Activated CD8-positive, alpha-beta memory T cell treated with anti-CD3 and anti-CD28 coated beads, Interleukin-2, amount 50 U/mL, for 48 hours (primary cell): ENCODE measurements around the gene CTNNA1.
"Not testable (repeated sequence)": the region's sequence is repeated elsewhere in the genome, so short reads cannot be mapped to it uniquely, and the experiment has no call there.

Source experiments
- DNase-seq: peaks from one replicate; pipeline ENCODE4 v3.0.0-alpha.2; 2020

Gene CTNNA1

GRCh38 chr5:138762110-138762509 is 8.9 kb downstream of the CTNNA1 start:
- no peak for DNase-seq

GRCh38 chr5:138763037-138763778 is 10.0 kb downstream of the CTNNA1 start:
- DNase-seq: no peak

- no peak for DNase-seq
Measured at GRCh38 chr5:138770291-138770690, 17.1 kb downstream of the CTNNA1 start.

- DNase-seq: no peak
Measured at GRCh38 chr5:138770977-138771376, 17.8 kb downstream of the CTNNA1 start.

DNA sequence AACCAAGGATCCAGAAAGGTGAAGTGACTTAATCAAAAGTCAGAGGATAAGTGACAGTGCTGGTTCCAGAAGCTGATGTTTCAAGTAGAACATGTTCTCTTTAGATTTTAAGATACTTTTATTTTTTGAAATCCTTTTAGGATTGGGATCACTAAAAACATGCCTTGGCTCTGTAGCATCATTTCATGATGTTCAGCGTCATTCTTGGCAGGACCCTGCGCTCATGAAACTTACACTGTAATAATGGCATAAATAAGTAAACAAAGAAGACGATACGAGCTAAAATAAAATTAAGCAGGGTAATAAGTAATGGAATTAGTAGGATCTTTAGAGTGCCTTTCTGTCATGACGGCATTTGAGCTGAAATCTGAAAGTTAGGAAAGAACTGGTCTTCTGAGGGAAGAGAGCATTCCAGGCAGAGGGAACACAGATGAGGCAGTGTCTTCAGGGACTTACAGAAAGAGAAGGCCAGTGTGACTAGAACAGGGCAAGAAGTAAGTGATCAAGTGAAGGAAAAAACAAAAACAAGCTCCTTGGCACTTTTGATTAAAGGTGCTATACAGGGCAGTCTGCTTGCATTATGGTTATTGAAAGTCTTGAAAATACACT is 19.9 kb downstream of the CTNNA1 start:
- DNase-seq: no peak

GRCh38 chr5:138773624-138774023 is 20.4 kb downstream of the CTNNA1 start:
- not testable (repeated sequence) for DNase-seq

- DNase-seq: no peak
Measured at GRCh38 chr5:138775034-138775433, 21.8 kb downstream of the CTNNA1 start.

GRCh38 chr5:138778234-138778633 is 25.0 kb downstream of the CTNNA1 start:
- no peak for DNase-seq

GRCh38 chr5:138783976-138784375 is 30.8 kb downstream of the CTNNA1 start:
- DNase-seq: no peak

DNA sequence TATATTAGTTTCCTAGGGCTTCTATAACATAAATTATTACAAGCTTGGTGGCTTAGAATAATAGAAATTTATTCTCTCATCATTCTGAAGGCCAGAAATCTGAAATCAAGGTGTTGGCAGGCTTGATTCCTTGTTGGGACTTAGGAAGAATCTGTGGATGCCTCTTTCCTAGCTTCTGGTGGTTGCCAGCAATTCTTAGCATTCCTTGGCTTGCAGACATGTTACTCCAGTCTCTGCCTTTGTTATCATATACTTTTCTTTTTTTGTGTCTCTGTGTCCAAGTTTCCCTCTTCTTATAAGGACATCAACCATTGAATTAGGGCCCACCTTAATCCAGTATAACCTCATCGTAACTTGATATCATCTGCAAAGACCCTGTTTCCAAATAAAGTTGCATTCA is 31.4 kb downstream of the CTNNA1 start:
- DNase-seq: no peak

GRCh38 chr5:138789771-138790242 is 36.6 kb downstream of the CTNNA1 start:
- DNase-seq: no peak

GRCh38 chr5:138790684-138791083 is 37.5 kb downstream of the CTNNA1 start:
- DNase-seq: no peak

DNA sequence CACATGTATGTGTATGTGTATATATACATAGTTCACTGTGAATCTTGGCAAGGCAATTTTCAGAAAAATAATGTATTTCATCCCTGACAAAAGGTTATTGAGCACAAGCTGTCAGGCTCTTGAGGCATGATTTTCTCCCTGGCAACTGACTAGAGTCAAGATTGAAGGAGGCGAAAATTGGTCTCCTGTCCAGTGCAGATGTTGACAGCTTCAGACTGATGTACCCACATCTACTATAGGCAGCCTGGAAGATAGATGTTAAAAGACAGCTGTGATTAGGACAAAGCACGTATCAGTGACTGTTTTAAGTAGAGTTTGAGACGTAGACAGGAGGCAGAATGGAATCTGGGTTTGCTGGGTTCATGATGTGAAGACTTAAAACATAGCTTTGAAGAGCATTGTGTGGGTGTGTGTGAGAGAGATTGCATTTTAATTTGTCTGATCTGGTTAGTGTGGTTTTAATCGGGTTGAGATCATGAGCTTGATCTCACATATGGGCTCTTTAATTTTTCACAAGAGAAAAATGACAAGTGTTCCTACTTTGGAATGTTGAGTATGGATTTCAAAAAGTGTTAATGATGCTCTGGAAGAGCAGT is 39.1 kb downstream of the CTNNA1 start:
- DNase-seq: no peak

- no peak for DNase-seq
Measured at GRCh38 chr5:138793575-138793974, 40.4 kb downstream of the CTNNA1 start.

DNA sequence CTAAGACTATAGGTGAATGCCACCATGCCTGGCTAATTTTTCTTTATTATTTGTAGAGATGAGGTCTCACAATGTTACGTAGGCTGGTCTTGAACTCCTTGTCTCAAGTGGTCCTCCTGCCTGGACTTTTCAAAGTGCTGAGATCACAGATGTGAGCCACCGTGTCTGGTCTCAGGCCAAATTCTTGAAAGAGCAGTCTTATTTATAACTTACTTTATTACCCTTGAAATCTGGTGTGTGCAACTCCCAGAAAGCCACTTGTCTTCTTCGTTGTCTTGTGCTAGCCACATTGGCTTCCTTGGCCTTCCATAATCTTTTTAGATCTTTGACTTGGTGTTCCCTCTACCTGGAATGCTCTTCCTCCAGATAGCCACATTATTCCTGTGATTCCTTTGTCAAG is 50.1 kb downstream of the CTNNA1 start:
- DNase-seq: no peak

- no peak for DNase-seq
Measured at GRCh38 chr5:138803935-138804334, 50.7 kb downstream of the CTNNA1 start.

DNA sequence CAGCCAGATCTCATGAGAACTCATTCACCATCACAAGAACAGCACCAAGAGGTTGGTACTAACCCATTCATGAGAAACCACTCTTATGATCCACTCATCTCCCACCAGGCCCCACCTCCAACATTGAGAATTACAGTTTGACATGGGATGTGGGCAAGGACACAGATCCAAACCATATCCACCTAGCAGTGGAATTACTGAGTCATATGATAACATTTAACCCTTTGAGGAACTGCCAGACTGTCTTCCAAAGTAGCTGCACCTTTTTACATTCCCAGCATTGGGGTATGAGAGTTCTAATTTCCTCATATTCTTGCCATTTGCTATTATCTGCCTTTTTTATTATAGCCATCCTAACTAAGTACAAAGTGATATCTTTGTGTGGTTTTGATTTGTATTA is 51.9 kb downstream of the CTNNA1 start:
- DNase-seq: no peak

GRCh38 chr5:138807182-138807581 is 54.0 kb downstream of the CTNNA1 start:
- DNase-seq: no peak

DNA sequence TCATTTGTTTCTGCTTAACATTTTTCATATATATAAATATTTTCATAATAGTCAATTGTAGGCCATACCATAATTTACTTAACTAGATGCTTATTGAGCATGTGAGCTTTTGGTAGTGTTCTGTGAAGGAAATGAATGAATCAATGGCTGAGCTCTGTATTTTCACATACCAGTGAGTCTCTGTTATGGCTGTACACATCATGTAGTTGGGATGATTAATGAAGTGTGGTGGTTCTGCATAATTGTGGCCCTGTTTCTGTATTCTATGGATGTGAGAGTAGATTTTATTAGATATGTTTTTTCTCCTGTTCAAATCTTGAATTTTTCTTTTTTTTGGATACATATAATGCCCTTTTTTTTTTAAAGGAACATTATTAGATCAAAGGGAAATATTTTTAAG is 56.2 kb downstream of the CTNNA1 start:
- no peak for DNase-seq

DNA sequence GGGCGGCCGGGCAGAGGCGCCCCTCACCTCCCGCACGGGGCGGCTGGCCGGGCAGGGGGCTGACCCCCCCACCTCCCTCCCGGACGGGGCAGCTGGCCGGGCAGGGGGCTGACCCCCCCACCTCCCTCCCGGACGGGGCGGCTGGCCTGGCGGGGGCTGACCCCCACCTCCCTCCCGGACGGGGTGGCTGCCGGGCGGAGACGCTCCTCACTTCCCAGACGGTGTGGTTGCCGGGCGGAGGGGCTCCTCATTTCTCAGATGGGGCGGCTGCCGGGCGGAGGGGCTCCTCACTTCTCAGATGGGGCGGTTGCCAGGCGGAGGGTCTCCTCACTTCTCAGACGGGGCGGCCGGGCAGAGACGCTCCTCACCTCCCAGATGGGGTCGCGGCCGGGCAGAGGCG is 57.6 kb downstream of the CTNNA1 start:
- DNase-seq: not testable (repeated sequence)

DNA sequence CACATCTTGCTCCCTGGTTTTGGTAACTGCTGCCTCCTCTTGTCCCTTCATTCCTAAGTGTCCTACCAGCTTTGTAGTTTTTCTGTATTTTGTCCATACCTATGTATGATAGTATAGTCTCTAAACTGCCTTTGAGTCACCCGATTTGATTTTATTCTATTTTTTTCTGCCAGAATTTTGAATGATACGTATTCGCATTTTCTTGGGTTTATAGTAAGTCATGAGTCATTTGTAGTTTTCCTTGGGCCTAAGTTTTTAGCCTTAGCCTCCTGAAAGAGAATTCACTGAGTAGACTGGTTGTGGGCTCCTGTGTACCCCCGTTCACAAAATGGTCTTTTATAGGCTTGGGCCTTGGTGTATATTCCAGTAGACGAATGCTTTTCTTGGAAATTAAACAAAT is 62.3 kb downstream of the CTNNA1 start:
- no peak for DNase-seq

DNA sequence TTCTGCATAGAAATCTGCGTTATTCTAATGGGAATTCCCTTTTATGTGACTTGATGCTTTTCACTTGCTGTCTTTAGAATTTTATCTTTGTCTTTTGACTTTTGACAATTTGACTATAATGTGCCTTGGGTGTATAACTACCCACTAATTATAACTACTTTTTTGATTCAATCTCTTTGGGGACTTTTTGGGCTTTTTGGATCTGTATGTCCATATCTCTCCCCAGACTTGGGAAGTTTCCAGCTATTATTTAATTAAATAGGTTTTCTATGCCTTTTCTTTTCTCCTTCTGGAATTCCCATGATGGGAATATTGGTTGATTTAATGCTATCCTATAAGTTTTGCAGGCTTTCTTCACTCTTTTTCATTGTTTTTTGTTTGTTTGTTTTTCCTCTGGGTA is 64.0 kb downstream of the CTNNA1 start:
- no peak for DNase-seq

DNA sequence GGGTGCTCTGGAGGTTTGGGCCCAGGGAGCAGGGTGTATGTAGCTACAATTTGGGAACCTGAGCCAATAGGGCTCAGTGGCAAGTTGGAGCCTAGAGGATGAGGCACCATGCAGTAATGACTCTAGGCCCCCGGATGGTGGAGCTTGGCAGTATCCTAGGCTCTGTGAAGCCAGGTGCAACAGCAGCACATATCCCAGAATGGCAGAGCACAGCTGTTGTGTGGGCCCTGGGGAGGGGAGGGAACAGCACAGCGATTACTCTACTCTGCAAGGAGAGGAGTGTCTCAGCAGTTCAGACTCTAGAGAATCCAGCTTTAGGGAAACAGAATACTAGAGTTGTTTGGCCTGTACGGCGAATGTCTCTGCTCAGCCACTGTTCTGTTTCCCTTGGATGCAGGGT is 65.9 kb downstream of the CTNNA1 start:
- no peak for DNase-seq

- no peak for DNase-seq
Measured at GRCh38 chr5:138820695-138821094, 67.5 kb downstream of the CTNNA1 start.
